Astrocyte (in vitro differentiated cells and primary cell): ENCODE data around the gene ZGPAT.

Experiments used
- CTCF ChIP-seq: IDR thresholded peaks from 2 replicates; pipeline ENCODE4 v1.5.1; 2011; ENCODE audit warnings: low read depth, mild to moderate bottlenecking, inconsistent platforms, low read length, moderate library complexity; ENCODE audit not compliant: insufficient read depth
- EZH2 ChIP-seq: IDR thresholded peaks from 2 replicates; pipeline ENCODE4 v1.6.1; 2012; ENCODE audit warnings: mild to moderate bottlenecking, low read length, inconsistent platforms; ENCODE audit not compliant: insufficient read depth

- no peak for TF ChIP-seq CTCF
- TF ChIP-seq EZH2: no peak
These were observed 57.4 kb downstream of the ZGPAT start for GRCh38 chr20:63765082-63765873.
